AG09319 (cell line): ENCODE measurements around the gene USO1.
"Not testable (repeated sequence)": the region's sequence is repeated elsewhere in the genome, so short reads cannot be mapped to it uniquely, and the experiment has no call there.

Experiments used
- DNase-seq: peaks from one replicate; pipeline ENCODE4 v3.0.0-alpha.2; 2010; ENCODE audit warnings: low read depth; ENCODE audit errors: extremely low read depth
- TF ChIP-seq, protein P1 (sequence below): IDR thresholded peaks from 2 replicates; pipeline ENCODE4 v1.5.1; 2011; ENCODE audit warnings: low read depth, mild to moderate bottlenecking, inconsistent platforms, low read length, moderate library complexity

USO1 gene

DNA sequence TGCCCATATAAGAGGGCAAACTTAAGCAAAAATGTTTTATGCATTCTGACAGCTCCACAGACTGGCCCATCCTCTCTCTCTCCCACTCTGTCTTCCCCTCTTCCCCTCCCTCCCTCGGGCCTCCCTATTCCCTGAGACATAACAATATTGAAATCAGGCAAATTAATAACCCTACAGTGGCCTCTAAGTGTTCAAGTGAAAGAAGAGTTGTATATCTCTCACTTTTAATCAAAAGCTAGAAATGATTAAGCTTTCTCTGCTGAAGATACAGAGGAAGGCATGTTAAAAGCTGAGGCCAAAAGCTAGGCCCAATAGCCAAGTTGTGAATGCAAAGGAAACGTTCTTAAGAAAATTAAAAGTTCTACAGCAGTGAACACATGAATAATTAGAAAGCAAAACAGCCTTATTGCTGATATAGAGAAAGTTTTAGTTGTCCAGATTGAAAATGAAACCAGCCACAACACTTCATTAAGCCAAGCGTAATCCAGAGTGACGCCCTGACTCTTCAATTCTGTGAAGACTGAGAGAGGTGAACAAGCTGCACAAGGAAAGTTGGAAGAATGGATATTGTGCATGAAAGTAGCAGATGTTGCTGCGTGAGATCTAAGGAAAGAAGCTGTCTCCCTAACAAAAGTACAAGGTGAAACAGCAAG lies 54.9 kb downstream of the USO1 start:
- no peak for DNase-seq
- TF ChIP-seq, protein P1, sequence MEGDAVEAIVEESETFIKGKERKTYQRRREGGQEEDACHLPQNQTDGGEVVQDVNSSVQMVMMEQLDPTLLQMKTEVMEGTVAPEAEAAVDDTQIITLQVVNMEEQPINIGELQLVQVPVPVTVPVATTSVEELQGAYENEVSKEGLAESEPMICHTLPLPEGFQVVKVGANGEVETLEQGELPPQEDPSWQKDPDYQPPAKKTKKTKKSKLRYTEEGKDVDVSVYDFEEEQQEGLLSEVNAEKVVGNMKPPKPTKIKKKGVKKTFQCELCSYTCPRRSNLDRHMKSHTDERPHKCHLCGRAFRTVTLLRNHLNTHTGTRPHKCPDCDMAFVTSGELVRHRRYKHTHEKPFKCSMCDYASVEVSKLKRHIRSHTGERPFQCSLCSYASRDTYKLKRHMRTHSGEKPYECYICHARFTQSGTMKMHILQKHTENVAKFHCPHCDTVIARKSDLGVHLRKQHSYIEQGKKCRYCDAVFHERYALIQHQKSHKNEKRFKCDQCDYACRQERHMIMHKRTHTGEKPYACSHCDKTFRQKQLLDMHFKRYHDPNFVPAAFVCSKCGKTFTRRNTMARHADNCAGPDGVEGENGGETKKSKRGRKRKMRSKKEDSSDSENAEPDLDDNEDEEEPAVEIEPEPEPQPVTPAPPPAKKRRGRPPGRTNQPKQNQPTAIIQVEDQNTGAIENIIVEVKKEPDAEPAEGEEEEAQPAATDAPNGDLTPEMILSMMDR, result no peak

DNA sequence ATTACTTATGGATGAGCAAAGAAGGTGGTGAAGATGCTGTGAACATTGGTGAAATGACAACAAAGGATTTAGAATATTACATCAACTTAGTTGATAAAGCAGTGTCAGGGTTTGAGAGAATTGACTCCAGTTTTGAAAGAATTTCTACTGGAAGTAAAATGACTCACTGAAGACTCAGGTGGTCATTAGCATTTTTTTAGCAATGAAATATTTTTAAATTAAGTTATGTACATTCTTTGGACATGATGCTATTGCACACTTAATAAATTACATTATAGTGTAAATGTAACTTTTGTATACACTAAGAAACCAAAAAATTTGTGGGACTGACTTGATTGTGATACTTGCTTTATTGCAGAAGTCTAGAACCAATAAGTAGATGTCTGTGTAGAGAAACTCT lies 56.9 kb downstream of the USO1 start:
- TF ChIP-seq, protein P1, result no peak
- DNase-seq, result no peak

DNA sequence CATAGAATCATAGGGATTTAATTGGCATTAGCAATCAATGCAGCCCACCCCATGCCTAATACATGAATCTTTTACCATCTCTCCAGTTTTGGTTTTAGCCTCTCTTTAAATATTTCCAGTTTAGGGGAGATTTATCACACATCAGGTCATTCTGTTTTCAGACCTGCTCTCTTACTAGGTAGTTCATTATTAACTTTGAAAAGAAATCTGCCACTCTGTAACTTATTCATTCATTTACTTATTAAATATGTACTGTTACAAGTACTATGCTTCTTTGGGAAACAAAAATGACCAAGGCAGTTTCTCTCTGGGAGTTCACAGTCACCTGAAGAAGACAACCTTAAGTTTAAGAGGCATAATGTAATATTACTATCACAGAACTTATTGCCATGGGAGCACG lies 62.1 kb downstream of the USO1 start:
- TF ChIP-seq, protein P1, result no peak
- no peak for DNase-seq

DNA sequence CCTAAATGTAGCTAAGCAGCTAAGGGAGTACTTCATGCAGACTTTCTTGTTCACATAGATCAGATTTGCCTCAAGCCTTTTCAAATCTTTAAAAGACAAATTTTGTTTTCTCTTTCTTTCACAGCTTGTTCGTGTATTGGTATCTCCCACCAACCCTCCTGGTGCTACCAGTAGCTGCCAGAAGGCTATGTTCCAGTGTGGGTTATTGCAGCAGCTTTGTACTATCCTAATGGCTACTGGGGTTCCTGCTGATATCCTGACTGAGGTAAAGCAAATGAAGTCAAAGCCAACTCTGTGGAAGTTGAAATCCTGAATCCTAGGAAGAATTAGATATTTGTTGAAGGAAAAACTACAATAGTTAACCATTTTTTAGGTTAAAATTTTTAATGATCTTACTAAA lies 62.6 kb downstream of the USO1 start:
- TF ChIP-seq, protein P1, result no peak
- no peak for DNase-seq

DNA sequence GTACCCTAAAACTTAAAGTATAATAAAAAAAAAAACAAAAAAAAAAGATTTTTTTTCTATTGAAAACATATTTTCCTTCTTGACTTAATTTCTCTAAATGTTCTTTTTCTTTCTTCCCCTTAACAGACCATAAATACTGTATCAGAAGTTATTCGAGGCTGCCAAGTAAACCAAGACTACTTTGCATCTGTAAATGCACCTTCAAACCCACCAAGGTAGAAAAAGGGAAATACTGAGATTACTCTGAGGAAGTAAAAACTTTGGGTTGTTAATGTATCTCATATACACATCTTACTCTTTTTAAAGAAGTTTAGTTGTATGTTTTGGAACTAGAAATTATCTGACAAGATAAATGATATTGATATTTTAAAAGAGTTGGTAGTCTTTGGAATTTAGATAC lies 65.6 kb downstream of the USO1 start:
- no peak for DNase-seq
- TF ChIP-seq, protein P1, result no peak

DNA sequence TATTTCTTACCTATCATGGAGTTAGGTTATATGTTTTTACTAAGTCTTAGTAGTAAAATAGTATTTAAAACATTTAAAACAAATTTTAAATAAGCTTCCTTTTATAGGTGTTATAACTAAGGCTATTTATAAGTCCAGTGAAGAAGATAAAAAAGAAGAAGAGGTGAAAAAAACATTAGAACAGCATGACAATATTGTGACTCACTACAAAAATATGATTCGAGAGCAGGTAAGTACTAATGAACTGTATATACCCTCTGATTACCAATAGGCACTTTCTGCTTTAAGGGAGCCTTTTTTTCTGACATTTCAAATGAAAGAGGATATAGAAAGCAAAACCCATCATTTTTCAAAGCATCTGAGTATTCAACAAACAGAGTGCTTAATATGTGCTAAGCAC lies 76.6 kb downstream of the USO1 start:
- no peak for DNase-seq

DNA sequence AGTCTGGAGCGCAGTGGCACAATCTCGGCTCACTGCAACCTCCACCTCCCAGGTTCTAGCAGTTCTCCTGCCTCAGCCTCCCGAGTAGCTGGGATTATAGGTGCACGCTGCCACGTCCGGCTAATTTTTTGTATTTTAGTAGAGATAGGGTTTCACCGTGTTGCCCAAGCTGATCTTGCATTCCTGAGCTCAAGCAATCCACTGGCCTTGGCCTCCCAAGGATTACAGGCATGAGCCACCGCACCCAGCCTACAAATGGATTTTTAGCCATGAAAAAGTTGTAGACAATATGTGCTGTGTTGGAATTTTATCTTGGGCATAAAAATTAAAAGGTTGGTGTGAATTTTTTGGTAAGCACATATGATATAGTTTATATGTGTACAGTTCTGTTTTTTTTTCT lies 81.7 kb downstream of the USO1 start:
- not testable (repeated sequence) for DNase-seq

More for the DNA sequence above, 76.6 kb downstream of the USO1 start:
- TF ChIP-seq, protein P1, result no peak

DNA sequence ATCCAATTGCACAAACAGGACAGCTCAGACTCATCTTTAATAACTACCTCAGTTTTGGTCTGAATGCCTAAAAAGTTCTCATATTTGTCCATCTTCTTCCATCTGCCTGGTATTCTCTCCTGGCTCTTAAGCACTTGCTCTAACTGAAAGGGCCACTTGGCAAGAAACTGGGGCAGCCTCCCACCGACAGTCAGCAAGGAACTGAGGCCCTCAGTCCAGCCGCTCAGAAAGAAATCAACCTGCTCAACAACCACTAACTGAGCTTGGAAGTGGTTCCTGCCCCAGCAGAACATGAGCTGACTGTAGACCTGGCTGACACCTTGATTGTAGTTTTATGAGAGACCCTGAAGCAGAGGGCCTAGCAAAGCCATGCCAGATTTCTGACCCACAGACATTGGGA lies 93.5 kb downstream of the USO1 start:
- DNase-seq, result no peak
- TF ChIP-seq, protein P1, result no peak
